ENCODE results near the gene GYG1.

- no peak for TF ChIP-seq CTCF (IDR thresholded peaks at IDR 0.05)
- TF ChIP-seq POLR2A (IDR thresholded peaks at IDR 0.05) = no peak
Observed at GRCh38 chr3:148998715-148999423, 7.5 kb downstream of the GYG1 start.
